ENCODE measurements around the gene APCDD1L. TPM values are rescaled to one million over a fixed set of nuclear protein-coding genes. Genes with fewer than 3 reads are reported as not detected.

Gene APCDD1L
- total and polyA plus RNA-seq, 2 of the 8 experiments (the other 6 are each of a cell fraction or from before 2014, with no cell fraction given): 0.83 to 3.1 TPM

- H2BK12ac ChIP-seq (ENCODE audit: low read depth, low read length): no peak overlapping the region
- H4K91ac ChIP-seq (replicated peaks; ENCODE audit: insufficient read length, low read length): no peak overlapping the region
- no peaks in the 10 kb centered on the region for H4K20me1 ChIP-seq (replicated peaks in 1 of 2; ENCODE audit: control insufficient read depth in 1 of 2, insufficient read depth in 2 of 2, low read length in 2 of 2)
- H3K14ac ChIP-seq (ENCODE audit: insufficient read length): no peak overlapping the region
- no peak overlapping the region for H2AFZ ChIP-seq (ENCODE audit: low read length)
- H2BK20ac ChIP-seq (ENCODE audit: low read length): no peak overlapping the region
- CTCF ChIA-PET (ENCODE audit: partially characterized antibody): interaction anchor here (1.0 kb wide), 1 partner anchor 16 kb away, joined by 4 read pairs; no protein-coding TSS in a partner anchor
- no peaks in the 10 kb centered on the region for H3K27me3 ChIP-seq (replicated peaks in 1 of 4; ENCODE audit: control insufficient read depth in 3 of 4, extremely low read depth in 1 of 4, insufficient read depth in 3 of 4, low read length in 3 of 4)
- WGBS, 2 experiments (ENCODE audit: extremely low coverage in 1 of 2, insufficient coverage in 1 of 2, insufficient read length in 1 of 2, insufficient replicate concordance in 2 of 2, low coverage in 1 of 2, low lambda C conversion rate in 2 of 2, missing lambda C conversion rate in 1 of 2): 87% methylated on average over 17 of the region's 17 CpGs; no CpG with 5 or more reads in 1 of the 2 experiments
- H3K79me1 ChIP-seq (ENCODE audit: low read depth, low read length): no peaks in the 10 kb centered on the region
- no peak overlapping the region for H2BK15ac ChIP-seq (ENCODE audit: low read length)
- DNase-seq (ENCODE audit: low read depth in 1 of 2, low spot score in 2 of 2): peak in 1 of 2 experiments; percentile 26
- H3K23me2 ChIP-seq (ENCODE audit: low read depth, low read length): no peaks in the 10 kb centered on the region
- no peak for FAIRE-seq
- H3K23ac ChIP-seq (ENCODE audit: insufficient read length): no peak overlapping the region
- no peak overlapping the region for H2AK5ac ChIP-seq (ENCODE audit: low read depth, low read length)
- H4K8ac ChIP-seq (ENCODE audit: extremely low read depth, insufficient read depth, low read length): no peak overlapping the region
- no peaks in the 10 kb centered on the region for H3K36me3 ChIP-seq (ENCODE audit: control insufficient read depth in 2 of 4, insufficient read depth in 4 of 4, low read length in 3 of 4)
- no peaks in the 10 kb centered on the region for H3K4me1 ChIP-seq (replicated peaks in 1 of 4; ENCODE audit: control insufficient read depth in 3 of 4, insufficient read depth in 4 of 4, low read length in 3 of 4)
- H3K4me2 ChIP-seq (ENCODE audit: insufficient read depth in 1 of 2, low read depth in 2 of 2, low read length in 2 of 2): no peak overlapping the region
- POLR2A ChIA-PET (ENCODE audit: partially characterized antibody): interaction anchor here (0.7 to 0.8 kb wide), 2 partner anchors 9 to 39 kb away, joined by 3 read pairs; no protein-coding TSS in a partner anchor
- no peak overlapping the region for H3K18ac ChIP-seq (ENCODE audit: extremely low read depth, low read length)
- no peak overlapping the region for H3K4me3 ChIP-seq (ENCODE audit: extremely low read depth in 1 of 4, insufficient read depth in 2 of 4, low read depth in 3 of 4, low read length in 4 of 4)
- H3K4ac ChIP-seq (replicated peaks; ENCODE audit: insufficient read length, low read depth, low read length): no peak overlapping the region
- no peak overlapping the region for H4K5ac ChIP-seq (ENCODE audit: insufficient read length, low read depth, low read length)
- no peak overlapping the region for H3K27ac ChIP-seq (ENCODE audit: low read depth, low read length)
- no peak overlapping the region for H3K9ac ChIP-seq (replicated peaks in 1 of 4; ENCODE audit: extremely low read depth in 1 of 4, low read depth in 3 of 4, low read length in 3 of 4)
- no peaks in the 10 kb centered on the region for H3K79me2 ChIP-seq (ENCODE audit: control insufficient read depth in 1 of 2, insufficient read depth in 2 of 2, low read length in 2 of 2)
- no peak overlapping the region for H2BK120ac ChIP-seq (replicated peaks; ENCODE audit: low read depth, low read length)
- H3K9me3 ChIP-seq (ENCODE audit: insufficient read depth in 2 of 2, low read depth in 1 of 2, low read length in 1 of 2): no peaks in the 10 kb centered on the region
- no peak overlapping the region for H3K56ac ChIP-seq (replicated peaks; ENCODE audit: insufficient read length, low read depth, low read length)
- TF ChIP-seq TEAD4 (IDR thresholded peaks at IDR 0.05; ENCODE audit: low read depth, low read length): no peak
- no peak for TF ChIP-seq BRCA1 (IDR thresholded peaks at IDR 0.05; ENCODE audit: low read depth, low read length)
- no peak for TF ChIP-seq YY1 (IDR thresholded peaks at IDR 0.05; ENCODE audit: low read depth, low read length)
- no peak for TF ChIP-seq TAF7 (optimal IDR thresholded peaks at IDR 0.05; ENCODE audit: borderline replicate concordance, low read depth, low read length)
- no peak for TF ChIP-seq NANOG (IDR thresholded peaks at IDR 0.05; ENCODE audit: insufficient read depth, low read depth, low read length, poor library complexity, severe bottlenecking)
- no peak for TF ChIP-seq CTBP2 (IDR thresholded peaks at IDR 0.05; ENCODE audit: borderline replicate concordance, insufficient read depth, insufficient read length, low read length)
- TF ChIP-seq MAFK (IDR thresholded peaks at IDR 0.05; ENCODE audit: low read depth, low read length): no peak
- no peak overlapping the region for H2BK5ac ChIP-seq (ENCODE audit: low read depth, low read length)
Measured at GRCh38 chr20:58550275-58551059, 35.3 kb upstream of the APCDD1L start.
